ENCODE results near the gene LAMC2. TPM values are rescaled to one million over a fixed set of nuclear protein-coding genes. Genes with fewer than 3 reads are reported as not detected.

The LAMC2 gene
- total and polyA plus RNA-seq, 3 donors from 2014 or later, result 1.9 to 8.5 (median 3.4) TPM

- WGBS, 2 donors, result 77% methylated on average over 3 of the region's 3 CpGs
- intact Hi-C loops (cut with DNase I; ENCODE audit: low total_unique reads), result no loop called here
- Histone ChIP-seq H3K36me3 (ENCODE audit: low read depth, missing control alignments) (no peaks in the 10 kb centered on the region), H3K27ac (no peak overlapping the region), H3K4me1 (peaks cover 3% of the 10 kb centered on the region), H3K9me3 (no peaks in the 10 kb centered on the region), H3K27me3 (no peaks in the 10 kb centered on the region), H3K4me3 (no peak overlapping the region)
- TF ChIP-seq POLR2A (IDR thresholded peaks at IDR 0.05), result no peak
- TF ChIP-seq CTCF (IDR thresholded peaks at IDR 0.05), result no peak
- DNase-seq, result no peak
Observed at GRCh38 chr1:183247484-183247883, 61.4 kb downstream of the LAMC2 start.

GRCh38 chr1:183247931-183248330 lies 61.9 kb downstream of the LAMC2 start:
- intact Hi-C loops (cut with DNase I; ENCODE audit: low total_unique reads), result no loop called here
- 66 to 75% methylated on average over 1 of the region's 1 CpG for WGBS, 2 donors
- TF ChIP-seq POLR2A (IDR thresholded peaks at IDR 0.05) (no peak), CTCF (IDR thresholded peaks at IDR 0.05) (no peak)

GRCh38 chr1:183248989-183249691 lies 63.1 kb downstream of the LAMC2 start:
- Histone ChIP-seq H3K4me1 (peaks cover 3% of the 10 kb centered on the region), H3K27me3 (no peaks in the 10 kb centered on the region), H3K36me3 (ENCODE audit: low read depth, missing control alignments) (no peaks in the 10 kb centered on the region), H3K9me3 (no peaks in the 10 kb centered on the region), H3K27ac (no peak overlapping the region), H3K4me3 (no peak overlapping the region)
- 68 to 85% methylated on average over 4 of the region's 4 CpGs for WGBS, 2 donors
- TF ChIP-seq POLR2A (IDR thresholded peaks at IDR 0.05), result no peak
- TF ChIP-seq CTCF (IDR thresholded peaks at IDR 0.05), result no peak
- intact Hi-C loops (cut with DNase I; ENCODE audit: low total_unique reads), result no loop called here
- DNase-seq, result no peak

More at GRCh38 chr1:183247931-183248330, 61.9 kb downstream of the LAMC2 start:
- H3K36me3 ChIP-seq (ENCODE audit: low read depth, missing control alignments), result no peaks in the 10 kb centered on the region
- H3K27me3 ChIP-seq, result no peaks in the 10 kb centered on the region
- no peaks in the 10 kb centered on the region for H3K9me3 ChIP-seq
- peaks cover 3% of the 10 kb centered on the region for H3K4me1 ChIP-seq
- no peak overlapping the region for H3K27ac ChIP-seq
- no peak overlapping the region for H3K4me3 ChIP-seq
- DNase-seq, result no peak

GRCh38 chr1:183249941-183250452 lies 63.9 kb downstream of the LAMC2 start:
- TF ChIP-seq POLR2A (IDR thresholded peaks at IDR 0.05) (no peak), CTCF (IDR thresholded peaks at IDR 0.05) (no peak)
- no peak for DNase-seq
- intact Hi-C loops (cut with DNase I; ENCODE audit: low total_unique reads), result no loop called here
- no peaks in the 10 kb centered on the region for H3K36me3 ChIP-seq (ENCODE audit: low read depth, missing control alignments)
- peaks cover 3% of the 10 kb centered on the region for H3K4me1 ChIP-seq
- H3K27me3 ChIP-seq, result no peaks in the 10 kb centered on the region
- no peak overlapping the region for H3K27ac ChIP-seq
- H3K4me3 ChIP-seq, result no peak overlapping the region
- 86 to 93% methylated on average over 5 of the region's 5 CpGs for WGBS, 2 donors
- H3K9me3 ChIP-seq, result no peaks in the 10 kb centered on the region

All from testis (tissue), 3 donors.